HPDE6-E6E7 (cell line): ENCODE data around the gene MYO15B.
"Not testable (repeated sequence)": the region's sequence is repeated elsewhere in the genome, so short reads cannot be mapped to it uniquely, and the experiment has no call there.

Experiments used
- DNase-seq: peaks from one replicate; pipeline ENCODE4 v3.0.0; 2011; ENCODE audit warnings: missing footprints; ENCODE audit errors: extremely low spot score

Gene MYO15B

DNA sequence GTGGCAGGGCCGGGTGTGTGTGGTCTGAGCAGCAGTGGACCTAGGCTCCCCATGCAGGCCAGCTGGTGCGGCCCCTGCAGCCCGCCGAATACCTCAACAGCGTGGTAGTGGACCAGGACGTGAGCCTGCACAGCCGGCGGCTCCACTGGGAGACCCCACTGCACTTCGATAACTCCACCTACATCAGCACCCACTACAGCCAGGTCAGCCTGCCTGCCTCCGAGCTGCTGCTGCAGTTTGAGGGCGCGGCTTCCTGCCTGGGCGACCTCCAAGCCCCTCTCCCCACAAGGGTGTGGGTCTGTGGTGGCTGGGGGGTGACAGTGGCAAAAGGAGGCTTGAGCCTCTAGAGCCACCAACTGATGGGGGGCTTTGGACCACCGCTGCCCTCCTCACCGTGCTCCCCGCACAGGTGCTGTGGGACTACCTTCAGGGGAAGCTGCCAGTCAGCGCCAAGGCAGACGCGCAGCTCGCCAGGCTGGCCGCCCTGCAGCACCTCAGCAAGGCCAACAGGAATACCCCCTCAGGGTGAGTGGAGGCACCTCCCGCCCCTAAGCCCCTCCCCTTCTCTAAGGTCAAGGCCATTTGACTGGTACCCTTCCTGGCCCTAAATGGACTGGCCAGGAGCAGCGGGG, 37.2 kb downstream of the MYO15B start:
- no peak for DNase-seq

DNA sequence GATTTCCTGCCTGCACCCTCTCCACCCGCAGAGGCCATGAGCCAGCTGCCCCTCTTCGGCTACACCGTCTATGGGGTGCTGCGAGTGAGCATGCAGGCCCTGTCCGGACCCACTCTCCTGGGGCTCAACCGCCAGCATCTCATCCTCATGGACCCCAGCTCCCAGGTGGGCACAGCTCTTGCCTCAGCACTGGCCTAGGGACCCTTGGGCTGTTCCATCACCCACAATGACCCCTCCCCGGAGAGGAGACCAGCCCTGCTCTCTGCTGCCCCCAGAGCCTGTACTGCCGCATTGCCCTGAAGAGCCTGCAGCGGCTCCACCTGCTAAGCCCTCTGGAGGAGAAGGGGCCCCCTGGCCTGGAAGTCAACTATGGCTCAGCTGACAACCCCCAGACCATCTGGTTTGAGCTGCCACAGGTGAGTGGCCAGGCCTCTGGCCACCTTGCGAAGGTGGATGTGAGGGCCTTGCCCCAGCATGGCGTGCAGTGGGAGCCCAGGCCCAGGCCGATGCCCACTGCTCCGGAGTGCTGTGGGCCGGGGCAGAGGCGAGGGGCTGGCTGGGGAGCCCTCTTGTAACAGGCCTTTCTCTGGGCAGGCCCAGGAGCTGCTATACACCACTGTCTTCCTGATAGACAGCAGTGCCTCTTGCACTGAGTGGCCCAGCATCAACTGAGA, 38.4 kb downstream of the MYO15B start:
- DNase-seq = peak; percentile 62

DNA sequence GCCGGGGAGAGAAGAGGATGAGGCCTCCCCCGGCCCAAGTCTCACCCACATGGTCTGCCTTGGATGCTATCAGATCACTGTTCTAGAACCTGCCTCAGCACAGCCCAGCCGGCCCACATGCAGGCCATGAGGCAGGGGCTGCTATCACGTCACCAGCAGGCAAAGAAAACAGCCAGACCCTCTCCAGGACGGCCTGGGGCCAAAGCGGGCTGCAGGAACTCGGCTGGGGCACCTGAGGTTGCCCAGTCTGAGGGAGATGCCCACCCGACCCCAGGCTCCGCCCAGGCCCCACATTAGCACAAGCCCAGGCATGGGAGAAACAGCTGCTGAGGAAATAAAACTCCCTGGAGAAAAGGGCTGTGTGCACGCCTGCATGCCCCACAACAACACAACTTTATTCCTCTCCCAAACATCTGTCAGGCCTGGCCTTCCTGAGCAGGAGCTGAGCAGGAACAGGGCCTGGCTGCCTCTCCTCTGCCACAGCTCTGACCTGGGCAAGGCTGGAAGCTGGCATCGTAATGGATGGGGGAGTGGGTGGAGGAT, 39.0 kb downstream of the MYO15B start:
- no peak for DNase-seq

DNA sequence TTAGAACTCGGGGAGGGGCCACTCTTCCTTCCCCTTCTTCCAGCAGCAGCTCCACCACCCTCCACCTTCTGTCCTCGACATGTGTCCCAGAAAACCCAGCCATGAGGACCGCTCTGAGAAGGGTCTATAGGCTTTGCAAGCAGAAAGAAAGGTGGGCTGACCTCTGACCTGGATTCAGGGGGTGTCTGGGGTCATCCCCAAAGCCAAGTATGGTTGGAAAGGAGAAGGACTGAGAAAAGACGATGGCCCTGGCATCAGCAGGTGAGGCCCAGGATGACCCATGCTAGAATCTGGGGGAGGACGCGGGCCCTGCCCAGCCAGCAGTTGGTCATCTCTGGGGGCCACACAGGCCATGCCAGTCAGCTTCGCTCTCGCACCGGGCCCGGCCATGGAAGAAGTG, 39.5 kb downstream of the MYO15B start:
- DNase-seq = no peak

DNA sequence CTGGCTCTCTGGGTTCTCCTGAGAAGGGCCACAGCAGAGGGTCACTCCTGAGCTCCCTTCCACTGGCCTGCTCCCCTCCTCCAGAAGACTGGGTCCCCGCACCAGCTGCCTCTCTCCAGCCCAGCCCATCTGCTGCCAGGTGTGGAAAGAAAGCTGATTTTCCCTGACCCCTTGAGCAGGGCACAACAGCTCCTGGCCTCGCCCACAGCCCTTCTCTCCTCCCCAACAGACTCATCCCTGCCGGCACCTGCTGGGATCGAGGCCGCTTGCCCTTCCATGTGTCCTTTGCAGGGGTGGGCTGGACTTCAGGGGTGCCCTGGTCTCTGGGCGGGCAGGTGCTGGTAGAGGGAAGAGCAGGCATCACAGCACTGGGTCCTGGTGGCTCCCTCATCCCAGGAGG, 40.8 kb downstream of the MYO15B start:
- no peak for DNase-seq

DNA sequence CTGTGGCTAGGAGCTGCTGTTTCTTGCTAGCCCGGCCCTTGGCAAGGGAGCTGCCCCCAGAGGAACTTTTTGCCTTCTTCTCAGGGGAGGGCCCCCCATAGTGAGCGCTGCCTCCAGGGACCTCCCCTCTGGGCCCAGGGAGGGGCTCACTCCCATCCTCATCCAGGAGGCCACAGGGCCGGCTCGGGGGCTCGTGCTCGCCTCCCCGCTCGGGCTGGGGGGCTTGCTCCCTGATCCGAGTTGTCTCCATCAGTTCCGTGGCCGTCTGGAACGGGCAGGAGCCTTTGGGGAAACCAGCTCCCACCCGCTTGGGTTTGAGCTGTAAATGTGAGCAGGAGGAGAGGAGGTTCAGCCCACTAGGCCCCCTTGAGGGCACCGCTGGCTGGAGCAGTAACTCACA, 41.6 kb downstream of the MYO15B start:
- no peak for DNase-seq

DNA sequence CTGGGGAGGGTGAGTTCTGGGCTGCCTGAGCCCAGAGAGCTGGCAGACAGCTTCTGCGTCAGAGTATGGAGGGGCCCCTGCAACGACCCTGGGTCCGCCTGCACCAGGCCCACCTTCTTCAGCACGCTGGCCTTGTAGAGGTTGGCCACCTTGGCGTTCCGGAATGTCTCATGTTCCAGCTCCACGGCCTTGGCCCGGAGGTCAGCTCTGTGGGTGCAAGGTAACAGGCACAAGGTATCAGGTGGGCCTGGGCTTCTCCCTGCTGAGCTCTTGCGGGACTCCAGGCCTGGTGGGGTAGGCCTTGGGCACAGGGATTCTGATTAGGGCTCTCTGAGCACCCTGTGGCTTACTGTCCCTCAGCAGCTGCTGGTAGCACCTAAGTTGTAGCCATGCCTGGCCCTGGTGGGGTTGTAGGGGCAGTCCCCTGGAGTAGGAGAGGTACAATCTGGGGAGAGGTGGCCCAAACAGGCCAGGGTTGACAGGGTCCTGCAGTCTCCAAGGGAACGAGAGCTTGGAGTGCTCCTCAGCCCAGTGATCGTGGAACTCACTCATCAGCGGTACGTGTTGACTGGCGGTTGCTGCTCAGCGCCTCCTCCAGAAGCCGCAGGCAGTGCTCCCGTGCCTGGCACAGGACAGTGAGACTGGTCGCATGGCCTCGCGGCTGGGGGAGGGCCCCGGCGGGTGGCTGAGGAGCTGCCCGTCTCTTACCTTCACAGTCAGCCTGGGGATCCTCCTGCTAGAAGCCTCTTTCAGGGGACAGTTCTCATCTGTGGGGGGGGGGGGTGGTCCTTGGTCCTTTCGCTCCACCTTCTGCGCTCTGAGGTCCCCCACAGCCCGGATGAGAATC, 42.7 kb downstream of the MYO15B start:
- no peak for DNase-seq

DNA sequence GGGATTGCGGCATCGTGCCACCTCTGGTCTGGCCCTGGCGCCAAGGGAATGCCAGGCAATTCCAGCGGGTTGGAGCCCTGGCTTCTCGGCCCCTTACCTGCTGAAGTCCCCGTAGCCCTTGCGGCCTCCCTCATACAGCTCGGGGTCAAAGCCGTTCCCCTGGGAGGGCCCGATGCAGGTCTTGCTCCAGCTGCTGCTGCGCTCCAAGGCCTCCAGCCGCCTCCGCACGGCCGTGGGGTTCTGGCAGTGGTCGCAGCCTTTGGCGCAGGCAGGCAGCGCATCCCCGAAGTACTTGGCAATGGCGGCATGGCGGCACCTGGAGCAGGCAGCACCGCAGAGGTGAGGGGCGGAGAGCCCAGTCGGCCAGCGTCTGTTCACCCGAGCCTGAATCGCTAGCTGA, 43.8 kb downstream of the MYO15B start:
- no peak for DNase-seq

DNA sequence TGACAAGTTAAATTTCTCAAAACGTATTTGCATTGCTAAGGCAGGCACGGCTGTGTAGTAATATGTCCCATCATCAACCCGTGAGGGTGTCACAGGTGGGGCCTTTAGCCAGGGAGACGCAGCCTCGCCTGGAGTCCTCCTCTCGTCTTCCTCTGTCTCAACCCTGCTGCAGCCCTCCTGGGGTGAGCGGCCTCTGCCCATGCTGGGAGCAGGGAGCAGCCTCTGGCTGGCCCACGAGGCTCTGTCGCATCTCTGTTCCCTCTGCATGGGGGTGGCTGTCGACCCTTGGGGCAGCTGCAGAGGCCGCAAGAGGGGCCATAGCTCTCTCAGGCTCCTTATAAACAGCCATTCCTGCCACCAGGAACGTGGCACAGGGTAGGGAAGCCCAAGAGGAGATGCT, 44.8 kb downstream of the MYO15B start:
- no peak for DNase-seq

DNA sequence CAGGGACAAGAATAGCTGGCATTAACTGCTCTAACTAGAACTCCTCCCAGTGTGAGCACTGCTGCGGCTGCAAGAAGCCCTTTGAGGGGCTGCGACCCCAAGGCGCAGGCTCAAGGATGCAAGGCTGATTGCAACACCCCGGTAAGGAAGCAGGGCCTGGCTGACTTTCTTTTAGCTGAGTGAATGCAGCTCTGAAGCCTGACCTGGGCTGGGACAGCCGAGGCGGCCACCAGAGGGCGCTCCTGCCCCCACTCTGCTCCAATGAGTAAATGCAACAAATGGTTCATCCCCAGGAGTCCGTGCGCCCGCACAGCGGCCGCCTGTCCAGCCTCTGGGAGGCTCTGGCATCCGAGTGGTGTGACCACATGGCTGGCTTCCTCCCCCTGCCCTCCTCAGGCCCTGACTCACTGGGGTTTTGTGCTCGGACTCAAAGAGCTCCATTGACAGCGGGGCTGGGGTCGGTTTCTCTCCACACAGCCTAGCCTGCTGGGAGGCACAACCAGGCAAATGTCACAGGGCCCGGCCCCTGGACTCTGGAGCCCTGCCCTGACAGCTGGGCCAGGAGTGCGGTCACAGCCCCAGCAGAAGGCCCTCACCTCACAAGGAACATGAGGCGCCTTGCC, 45.4 kb downstream of the MYO15B start, which contains the start of gene SMIM5:
SMIM5 (plus strand) TSS at position 572 of the 623 bp plus-strand sequence. CDS start 6,768 bp downstream, outside the sequence.
- peak; percentile 93 for DNase-seq

DNA sequence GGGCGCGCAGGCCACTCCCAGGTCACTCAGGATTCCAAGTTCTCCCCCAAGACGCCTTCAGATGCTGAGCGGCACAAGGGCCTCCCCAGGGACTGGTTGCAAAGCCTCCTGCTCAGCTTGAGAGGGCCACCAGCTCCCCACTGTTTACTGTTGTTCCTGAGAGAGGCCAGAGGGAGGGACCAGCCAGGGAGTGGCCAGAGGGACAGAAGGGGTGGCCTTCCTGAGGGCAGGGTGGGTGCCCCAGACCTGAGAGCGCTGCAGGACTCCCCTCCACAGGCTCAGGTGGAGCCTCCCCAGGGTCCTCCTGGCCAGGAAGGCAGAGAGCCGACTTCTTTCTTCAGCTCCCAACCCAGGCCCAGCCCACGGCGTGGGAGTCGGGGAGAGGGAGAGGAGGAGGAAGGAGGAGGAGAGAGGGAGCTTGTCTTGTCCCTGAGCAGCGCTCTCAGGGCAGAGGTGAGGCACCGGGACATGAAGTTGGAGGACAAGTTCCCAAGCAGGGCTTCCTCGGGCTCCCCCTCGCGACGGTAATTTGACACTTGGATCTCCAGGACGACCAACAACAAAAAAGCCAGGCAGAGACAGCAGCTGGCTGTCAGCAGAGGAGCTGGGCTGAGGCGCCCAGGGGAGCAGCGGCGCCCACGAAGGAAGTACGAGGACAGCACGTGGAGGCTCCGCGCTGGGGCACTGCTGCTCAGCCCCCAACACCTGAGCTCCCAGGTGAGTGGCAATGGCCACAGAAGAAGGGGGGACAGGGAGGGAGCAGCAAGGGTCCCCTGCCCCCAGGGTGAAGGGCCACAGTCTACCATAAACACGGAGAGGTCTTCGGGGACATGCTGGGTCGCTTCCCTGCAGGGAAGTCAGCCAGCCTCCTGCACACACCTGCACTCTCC, 46.1 kb downstream of the MYO15B start:
- peak; percentile 96 for DNase-seq

DNA sequence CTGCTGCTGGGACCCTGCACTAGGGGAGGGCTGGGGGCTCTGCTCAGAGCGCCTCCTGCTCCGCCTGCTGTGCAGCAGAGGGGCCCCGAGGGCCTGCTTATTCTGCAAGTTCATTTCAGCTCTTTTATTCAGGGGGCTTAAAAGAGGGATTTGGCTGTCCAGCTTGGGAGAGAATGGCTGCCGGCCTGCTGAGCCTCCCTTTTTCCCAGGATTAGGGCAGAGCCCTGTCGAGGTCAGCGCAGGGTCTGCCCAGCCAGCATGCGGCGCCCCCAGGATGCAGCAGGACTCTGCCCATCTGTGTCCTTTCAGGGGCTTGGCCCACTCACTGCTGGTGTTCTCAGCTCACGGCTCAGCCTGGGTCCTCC, 46.8 kb downstream of the MYO15B start:
- no peak for DNase-seq

DNA sequence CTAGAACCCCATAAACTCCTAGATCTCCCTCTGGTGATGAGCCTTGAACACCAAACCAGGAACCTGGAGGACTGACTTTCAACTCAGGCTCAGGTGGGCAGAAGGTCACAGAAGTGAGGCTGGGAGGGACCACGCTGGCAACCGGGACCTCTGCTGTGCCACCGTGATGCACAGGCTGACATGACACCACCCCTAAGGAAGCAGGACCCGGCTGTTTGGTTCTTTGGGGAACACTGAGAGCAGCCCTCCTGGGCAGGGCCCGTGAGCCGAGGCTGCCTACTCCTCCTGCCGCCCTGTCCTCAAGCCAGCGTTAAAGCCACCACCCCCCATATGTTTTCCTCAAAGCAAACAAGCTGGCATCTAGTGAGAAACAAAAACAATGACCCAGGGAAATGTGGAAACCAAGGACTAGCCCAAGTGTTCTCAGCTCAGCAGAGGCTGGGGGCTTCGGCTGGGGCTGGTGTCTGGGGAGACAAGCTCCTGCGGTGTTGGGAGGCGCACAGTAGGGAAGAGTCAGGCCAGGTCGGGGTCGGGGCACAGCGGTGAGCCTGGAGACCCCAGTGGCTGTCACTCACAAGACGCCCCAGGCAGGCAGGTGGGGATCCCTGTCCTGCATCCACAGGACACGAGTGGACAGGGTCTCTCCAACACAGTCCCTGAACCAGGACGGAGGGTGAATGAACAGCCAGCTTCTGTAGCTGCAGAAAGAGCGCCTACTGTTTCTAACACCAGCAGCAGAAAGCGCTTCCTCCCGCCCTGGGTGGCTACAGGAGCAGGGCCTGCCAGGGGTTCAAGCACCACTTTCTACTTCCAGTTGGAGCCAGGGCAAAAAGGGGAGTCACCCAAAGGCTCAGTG, 47.4 kb downstream of the MYO15B start:
- no peak for DNase-seq

DNA sequence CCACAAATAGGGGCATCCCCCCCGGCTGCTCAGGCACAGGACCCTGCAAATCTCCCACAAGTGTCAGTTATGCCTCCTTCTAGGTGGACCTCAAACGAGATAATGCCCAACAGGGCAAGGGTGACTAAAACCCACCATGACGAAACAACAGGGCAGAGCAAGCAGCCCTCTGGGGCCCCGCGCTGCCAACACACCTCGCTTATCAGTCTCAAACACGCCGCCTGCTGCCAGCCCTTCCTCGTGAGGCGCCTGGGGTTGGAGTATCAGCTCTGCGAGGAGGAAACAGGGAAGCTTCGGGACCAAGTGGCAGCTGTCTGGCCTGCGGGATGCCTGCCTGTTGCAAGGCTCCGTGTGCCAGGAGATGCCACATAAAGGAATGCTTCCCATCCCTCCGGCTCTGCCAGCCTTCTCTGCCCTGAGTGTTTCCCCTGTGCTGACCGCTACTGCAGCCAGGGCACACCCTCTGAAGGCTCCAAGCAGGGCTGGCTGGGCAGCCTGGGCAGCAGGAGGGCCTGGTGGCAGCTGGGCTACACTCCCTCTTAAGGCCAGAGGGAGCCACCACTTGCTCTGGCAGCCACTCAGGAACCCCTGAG, 48.1 kb downstream of the MYO15B start:
- no peak for DNase-seq

DNA sequence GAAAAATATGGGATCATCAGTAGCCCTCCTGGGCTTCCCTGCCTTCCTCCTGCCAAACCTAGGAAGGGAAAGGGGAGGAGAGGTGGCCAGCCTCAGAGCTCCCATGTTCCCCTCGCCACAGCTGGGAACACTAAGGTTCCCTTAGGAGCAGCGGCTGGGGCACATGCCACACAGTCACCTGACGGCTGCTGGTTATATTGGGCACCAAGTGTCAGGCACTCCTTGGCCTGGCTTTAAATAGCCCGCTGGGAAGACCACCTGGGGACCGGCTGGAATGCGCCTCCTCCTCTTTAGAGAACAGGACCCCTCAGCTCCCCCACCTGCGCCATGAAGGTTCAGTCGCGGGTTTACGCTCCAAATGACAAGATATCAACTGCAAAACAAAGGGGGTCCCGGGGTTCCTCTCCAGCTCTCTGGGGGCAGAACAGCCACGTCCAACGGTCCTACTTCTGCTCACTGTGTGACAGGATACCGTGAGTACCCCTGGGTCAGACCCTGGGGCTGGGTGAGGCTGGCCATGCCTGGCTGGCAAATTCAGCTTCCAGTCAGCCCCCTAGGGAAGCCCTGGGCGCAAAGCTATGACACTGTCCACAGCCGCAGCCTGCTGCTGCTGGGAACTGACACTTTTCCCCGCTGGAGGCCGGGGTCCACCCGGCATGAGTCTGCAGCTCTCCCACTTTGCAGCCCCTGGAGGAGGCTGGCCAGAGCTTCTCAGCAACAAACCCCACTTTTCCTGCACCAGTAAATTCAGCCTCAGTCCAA, 49.0 kb downstream of the MYO15B start:
- DNase-seq = no peak

DNA sequence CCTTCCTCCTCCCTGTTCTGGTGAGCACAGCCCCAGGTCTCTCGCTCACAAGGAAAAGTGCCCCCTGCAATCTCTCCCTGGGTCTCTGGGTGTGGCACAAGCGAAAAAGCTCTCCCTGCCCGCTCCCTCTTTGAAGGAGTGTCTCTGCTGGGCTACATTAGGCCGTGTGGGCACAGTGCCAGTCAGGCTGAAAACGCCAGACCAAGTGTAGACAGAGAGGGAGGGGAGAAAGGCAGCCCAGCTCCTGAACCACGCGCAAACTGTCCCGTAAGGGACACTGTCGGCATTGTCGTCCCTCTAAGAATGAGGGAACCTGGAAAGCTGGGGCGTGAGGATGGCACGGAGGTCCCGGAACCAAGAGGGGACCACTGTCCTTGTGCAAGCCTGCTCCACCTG, 49.5 kb downstream of the MYO15B start:
- DNase-seq = no peak

DNA sequence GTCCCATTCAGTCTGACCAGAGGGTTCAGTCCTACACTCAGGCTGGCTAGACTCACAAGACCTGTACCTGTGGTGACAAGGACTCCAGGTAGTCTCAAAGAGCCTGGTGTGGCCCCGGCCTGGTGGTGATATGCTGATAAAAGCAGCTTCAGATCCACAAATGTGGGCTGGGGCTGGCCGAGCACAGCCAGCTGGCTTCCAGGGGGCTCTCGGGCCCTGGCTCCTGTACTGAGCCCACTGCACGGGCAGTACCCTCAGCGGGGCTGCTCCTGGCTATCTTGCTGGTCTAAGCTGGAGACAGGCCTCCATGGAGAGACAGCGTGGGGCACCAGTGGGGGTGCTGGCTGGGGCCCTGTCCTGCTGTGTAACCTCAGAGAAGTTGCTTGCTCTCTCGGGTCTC, 50.0 kb downstream of the MYO15B start:
- DNase-seq = no peak

DNA sequence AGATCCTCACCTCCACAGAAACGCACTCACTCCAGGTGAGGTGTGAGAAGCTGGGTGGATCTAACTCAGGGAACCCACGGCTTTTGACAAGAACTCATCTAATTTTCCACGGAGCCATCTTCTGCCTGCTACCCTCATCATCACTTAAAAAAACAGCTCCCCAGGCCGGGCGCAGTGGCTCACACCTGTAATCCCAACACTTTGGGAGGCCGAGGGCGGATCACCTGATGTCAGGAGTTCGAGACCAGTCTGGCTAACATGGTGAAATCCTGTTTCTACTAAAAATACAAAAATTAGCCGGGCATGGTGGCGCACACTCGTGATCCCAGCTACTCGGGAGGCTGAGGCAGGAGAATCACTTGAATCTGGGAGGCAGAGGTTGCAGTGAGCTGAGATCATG, 50.4 kb downstream of the MYO15B start:
- DNase-seq = not testable (repeated sequence)

DNA sequence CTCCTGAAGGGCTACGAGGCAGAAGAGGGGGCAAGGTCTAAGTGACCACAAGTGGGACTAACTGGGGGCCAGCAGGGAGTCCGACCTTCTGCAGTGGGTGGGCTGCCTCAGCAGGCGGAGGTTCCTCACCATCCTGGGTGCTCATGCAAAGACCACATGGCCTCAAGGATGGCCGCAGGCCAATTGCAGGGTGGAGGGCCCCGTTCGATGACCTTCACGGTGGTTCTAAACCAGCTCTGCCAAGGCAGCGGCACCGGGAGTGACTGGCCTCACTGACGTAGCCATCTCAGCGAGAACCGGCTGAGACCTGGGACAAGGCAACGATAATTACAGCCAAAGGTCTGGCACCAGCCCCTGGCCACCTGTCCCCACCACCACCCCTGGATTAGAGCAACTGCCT, 51.3 kb downstream of the MYO15B start:
- no peak for DNase-seq
